OCI-LY3 (cell line): ENCODE measurements around the gene FREY1.

Experiments
- CTCF ChIP-seq: fragments of 200-600, 300-600 bp; sonication (generic); IDR thresholded peaks from 2 replicates; pipeline ENCODE4 v1.5.1; 2014; ENCODE audit warnings: antibody characterized with exemption, low read length, low read depth
- EZH2phosphoT487 ChIP-seq: fragments of 200-600 bp; shearing (Covaris generic); IDR thresholded peaks from 2 replicates; pipeline ENCODE4 v1.6.1; 2018; ENCODE audit warnings: antibody characterized with exemption, mixed run types, low read depth

- no peak for TF ChIP-seq CTCF
- TF ChIP-seq EZH2phosphoT487, result no peak
Observed at GRCh38 chr11:45918331-45918941, 11.4 kb upstream of the FREY1 start.
